ENCODE results near the gene KBTBD7.
"Not testable (repeated sequence)": the region's sequence is repeated elsewhere in the genome, so short reads cannot be mapped to it uniquely, and the experiment has no call there.

Gene KBTBD7

DNA sequence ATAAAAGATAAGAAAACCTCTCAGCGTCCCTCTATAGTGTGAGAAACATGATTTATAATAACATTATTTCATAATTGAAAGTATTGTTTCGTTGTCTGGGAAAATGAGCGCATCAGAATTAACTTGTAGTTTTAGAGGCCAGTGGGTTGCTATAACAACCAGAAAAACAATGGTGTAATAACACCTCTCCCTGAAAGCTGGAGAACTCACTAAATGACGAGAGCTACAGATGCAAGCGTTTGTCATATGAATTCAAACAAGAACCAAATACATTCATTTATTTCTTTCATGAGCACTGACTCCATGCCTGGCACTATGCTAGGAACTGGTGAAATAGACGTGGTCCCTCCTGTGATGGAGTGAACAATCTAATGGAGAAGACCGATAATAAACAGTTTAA is 16.3 kb downstream of the KBTBD7 start:
- no peak for DNase-seq (ENCODE audit: low spot score)
- TF ChIP-seq, protein P1, sequence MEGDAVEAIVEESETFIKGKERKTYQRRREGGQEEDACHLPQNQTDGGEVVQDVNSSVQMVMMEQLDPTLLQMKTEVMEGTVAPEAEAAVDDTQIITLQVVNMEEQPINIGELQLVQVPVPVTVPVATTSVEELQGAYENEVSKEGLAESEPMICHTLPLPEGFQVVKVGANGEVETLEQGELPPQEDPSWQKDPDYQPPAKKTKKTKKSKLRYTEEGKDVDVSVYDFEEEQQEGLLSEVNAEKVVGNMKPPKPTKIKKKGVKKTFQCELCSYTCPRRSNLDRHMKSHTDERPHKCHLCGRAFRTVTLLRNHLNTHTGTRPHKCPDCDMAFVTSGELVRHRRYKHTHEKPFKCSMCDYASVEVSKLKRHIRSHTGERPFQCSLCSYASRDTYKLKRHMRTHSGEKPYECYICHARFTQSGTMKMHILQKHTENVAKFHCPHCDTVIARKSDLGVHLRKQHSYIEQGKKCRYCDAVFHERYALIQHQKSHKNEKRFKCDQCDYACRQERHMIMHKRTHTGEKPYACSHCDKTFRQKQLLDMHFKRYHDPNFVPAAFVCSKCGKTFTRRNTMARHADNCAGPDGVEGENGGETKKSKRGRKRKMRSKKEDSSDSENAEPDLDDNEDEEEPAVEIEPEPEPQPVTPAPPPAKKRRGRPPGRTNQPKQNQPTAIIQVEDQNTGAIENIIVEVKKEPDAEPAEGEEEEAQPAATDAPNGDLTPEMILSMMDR (IDR thresholded peaks at IDR 0.05; ENCODE audit: extremely low read depth, missing control alignments) = no peak

- no peak for DNase-seq (ENCODE audit: low spot score)
- TF ChIP-seq, protein P1 (IDR thresholded peaks at IDR 0.05; ENCODE audit: extremely low read depth, missing control alignments) = no peak
These were observed 16.8 kb downstream of the KBTBD7 start for GRCh38 chr13:41177616-41178015.

GRCh38 chr13:41175576-41175975 is 18.8 kb downstream of the KBTBD7 start:
- DNase-seq (ENCODE audit: low spot score) = not testable (repeated sequence)

- no peak for DNase-seq (ENCODE audit: low spot score)
- TF ChIP-seq, protein P1 (IDR thresholded peaks at IDR 0.05; ENCODE audit: extremely low read depth, missing control alignments) = no peak
These were observed 32.2 kb downstream of the KBTBD7 start for GRCh38 chr13:41162151-41162550.

DNA sequence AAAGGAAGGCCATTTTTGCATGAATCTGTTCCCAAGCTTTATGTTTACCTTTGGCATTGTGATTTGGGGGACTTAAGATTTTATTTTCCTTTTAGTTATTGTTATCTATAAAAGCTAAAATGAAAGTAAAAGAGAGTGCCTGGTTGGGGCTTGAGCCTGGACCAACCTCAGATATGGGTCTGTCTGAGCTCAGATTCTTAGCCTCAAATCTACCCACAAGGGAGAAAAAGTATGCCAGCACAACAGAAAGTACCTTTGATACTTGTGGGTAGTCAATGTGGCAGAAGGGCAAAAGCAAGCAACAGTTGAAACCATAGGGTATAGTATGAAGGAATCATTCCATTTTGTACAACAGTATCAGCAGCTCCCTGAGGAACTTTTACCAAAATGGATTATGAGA is 35.2 kb downstream of the KBTBD7 start:
- DNase-seq (ENCODE audit: low spot score) = no peak
- TF ChIP-seq, protein P1 (IDR thresholded peaks at IDR 0.05; ENCODE audit: extremely low read depth, missing control alignments) = no peak

DNA sequence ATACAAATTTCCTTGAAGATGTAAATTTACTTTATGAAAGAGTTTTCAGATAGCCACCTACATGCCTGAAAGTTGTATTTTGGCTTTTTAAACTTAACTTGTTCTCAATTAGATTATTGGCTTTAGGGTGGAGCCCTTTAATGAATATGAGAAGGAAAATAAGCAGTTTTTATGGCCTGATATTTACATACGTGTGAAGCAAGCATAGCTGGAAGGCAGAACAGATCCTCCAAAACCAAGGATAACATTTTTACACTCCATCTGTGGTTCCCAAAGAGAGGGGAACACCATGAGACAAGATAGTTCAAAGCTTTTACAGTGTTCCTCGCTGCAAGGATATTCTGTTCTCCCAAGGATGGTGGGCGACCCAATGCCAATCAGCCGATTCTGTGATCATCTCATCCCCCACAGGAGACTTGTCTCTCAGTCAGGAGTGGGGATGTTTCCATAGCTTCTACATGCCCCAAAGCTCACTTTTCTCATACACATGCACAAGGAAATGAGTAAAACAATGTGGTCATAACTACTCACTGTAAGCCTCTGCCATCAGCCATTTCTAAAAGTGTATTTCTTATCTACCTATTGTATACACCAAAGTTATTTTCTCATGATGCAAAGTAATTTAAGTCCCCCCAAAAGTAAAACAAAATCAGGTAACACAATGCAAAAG is 37.2 kb downstream of the KBTBD7 start:
- TF ChIP-seq, protein P1 (IDR thresholded peaks at IDR 0.05; ENCODE audit: extremely low read depth, missing control alignments) = no peak
- DNase-seq (ENCODE audit: low spot score) = no peak

DNA sequence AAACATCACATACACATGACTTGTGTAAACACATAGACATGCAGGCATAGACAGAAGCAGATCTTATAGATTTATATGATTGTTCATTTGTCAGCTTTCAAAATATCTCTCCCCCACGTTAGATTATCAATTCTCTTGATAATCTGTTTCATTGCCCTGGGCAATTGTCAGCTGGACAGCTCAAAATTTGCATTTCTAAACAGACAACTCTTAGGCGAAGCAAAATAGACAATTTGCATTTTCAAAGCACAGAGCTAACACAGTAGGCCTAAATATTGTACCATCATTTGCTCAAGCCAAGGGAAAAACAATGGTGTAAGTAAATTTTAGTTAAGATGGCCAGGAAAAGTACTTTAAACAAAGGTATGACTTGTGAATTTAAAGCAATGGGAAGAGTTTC is 37.7 kb downstream of the KBTBD7 start:
- TF ChIP-seq, protein P1 (IDR thresholded peaks at IDR 0.05; ENCODE audit: extremely low read depth, missing control alignments) = no peak
- DNase-seq (ENCODE audit: low spot score) = no peak

DNA sequence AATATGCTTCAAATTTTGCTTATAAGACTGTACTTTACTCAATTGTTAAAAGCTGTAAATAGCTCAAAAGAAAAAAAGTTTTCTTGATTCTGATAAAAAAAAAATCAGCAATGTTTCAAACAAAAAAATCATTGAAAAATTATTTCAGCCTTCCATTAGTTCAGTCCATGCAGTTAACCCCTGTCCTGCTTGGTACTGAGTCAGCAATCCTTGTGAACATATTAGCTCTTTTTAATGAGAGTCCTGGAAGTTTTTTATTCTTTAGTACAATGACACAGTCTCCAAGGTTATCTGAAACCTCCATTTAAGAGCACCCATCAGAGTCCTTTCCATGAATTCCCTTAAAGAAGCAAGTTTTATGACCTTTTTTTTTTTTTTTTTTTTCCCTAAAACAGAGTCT is 40.3 kb downstream of the KBTBD7 start:
- TF ChIP-seq, protein P1 (IDR thresholded peaks at IDR 0.05; ENCODE audit: extremely low read depth, missing control alignments) = no peak
- DNase-seq (ENCODE audit: low spot score) = no peak

All from GM20000 (cell line).